Cerebellar nuclear complex (tissue), 1 donor: ENCODE results near the gene SLC26A1.

Experiments
- DNase-seq, 2 experiments: peaks; one replicate each; lab custom pipeline; 2025; lab: John Stamatoyannopoulos, UW

SLC26A1 gene

DNA sequence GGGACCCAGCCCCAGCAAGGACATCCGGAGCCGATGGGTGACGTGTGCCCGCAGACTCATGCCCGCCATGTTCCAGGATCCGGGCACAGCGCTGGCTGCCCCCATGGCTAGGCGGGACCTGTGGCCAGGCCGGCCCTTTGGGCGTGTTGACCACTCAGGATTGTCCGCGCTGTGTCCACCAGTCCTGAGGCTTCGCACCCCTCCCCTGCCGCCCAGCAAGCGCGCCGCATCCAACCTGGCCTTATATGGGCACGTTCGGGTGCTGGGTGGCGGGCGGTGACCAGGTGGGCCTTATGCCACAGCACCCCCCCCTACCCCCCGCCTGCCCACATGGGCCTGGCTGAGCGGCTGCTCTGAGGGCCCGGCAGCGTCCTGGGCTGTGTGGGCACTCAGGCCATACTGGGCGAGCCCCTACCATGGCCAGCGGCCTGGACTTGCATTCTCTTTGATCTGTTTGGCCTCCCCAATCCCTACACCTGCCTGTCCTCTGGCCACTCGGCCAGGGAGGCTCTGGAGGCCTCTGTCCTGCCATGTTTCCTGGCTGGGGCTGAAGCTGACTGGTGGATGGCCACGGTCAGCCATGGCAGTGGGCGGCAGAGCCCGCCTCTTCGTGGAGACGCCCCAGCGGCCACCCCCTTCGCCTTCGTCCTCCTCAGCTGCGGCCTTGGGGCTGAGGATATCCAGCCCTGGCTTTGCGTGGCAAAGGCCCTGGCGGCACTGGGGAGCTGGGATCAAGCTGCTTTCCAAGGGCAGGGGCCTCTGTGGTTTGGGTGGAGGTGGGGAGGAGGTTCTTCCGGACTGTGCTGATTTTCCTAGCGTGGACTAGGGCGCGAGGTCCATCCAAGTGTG is 20.2 kb upstream of the SLC26A1 start:
- DNase-seq: no peak

GRCh38 chr4:1012034-1012739 is 19.0 kb upstream of the SLC26A1 start:
- DNase-seq: no peak

GRCh38 chr4:1011666-1012033 is 18.4 kb upstream of the SLC26A1 start:
- DNase-seq: no peak

DNA sequence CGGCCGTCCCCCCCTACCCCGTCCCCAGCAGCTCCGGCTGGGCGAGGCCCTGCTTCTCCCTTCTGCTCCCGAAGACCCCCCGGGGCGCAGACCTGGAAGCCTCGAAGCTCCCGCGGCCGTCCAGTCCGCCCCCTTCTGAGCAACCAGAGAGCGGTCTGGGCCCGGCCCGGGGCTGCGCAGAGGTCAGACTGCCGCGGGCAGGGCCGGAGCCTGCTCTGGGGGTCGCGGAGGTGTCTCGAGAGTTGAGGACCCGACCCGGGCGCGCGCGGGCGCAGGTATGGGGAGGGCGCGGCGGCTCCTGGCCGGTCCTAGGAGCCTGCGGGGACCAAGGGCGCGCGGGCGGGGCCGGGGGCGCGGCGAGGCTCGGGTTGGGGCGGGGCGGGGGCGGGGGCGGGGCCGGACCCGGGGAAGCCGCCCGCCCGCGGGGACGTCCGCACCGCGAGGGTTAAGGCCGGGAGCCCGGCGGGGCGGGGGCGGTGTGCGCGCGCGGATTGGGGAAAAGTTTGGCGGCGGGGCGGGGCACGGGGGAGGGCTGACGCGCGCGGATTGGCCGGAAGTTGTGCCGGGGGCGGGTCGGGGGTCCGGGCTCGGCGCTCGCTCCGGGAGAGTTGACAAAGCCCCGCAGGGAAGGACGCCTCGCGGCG is 17.9 kb upstream of the SLC26A1 start, which contains the start of gene FGFRL1:
Gene FGFRL1, plus strand, starts transcription at position 605 of the 644 bp plus-strand sequence. CDS start 860 bp downstream, outside the sequence.
- DNase-seq: no peak

DNA sequence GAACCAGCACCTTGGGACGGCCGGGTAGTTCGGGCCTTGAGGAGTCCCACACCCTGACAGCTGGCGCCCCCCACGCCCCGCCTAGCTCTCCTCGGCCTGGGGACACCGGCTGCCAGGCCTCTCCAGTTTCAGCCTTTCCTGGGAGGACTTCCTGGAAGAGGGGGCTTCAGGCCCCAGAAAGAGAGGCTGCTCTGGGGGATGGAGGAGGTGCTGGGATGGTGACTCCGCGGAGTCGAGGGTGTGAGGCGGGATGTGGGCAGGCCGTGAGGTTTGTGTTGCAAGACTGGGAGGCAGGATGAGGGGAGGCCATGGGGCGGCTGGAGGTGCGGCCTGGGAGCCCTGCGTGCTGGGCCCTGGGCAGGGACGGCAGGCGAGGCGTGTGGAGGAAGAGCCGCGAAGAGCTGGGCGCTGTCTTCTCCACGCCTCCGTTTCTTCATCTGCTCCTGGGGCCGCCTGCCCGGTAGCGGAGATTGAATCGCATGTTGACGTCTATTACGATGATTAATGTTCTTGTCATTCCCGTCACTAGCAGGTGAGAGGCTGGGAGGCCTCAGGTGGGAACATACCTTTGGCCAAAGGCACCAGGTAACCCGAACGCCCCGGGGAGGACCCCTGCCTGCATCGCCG is 17.3 kb upstream of the SLC26A1 start:
- DNase-seq: no peak

- DNase-seq: no peak
These were observed 16.6 kb upstream of the SLC26A1 start for GRCh38 chr4:1009542-1010394.

GRCh38 chr4:1008840-1009541 is 15.8 kb upstream of the SLC26A1 start:
- no peak for DNase-seq

DNA sequence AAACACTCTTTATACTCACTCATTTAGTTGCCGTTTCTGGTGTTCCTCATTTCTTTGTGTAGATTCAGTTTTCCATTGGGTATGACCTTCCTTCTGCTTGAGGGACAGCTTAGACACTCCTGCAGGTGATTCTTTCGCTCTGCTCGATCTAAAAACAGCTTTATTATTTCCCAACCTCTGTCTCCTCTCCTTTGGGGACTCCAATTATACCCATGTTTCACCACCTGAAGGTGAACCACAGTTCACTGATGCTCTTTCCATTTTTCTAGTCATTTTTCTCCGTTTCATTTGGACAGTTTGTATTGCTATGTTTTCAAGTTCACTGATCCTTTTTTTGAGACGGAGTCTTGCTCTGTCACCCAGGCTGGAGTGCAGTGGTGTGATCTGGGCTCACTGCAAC is 13.7 kb upstream of the SLC26A1 start:
- DNase-seq: no peak

GRCh38 chr4:1004557-1005485 is 11.6 kb upstream of the SLC26A1 start:
- no peak for DNase-seq

DNA sequence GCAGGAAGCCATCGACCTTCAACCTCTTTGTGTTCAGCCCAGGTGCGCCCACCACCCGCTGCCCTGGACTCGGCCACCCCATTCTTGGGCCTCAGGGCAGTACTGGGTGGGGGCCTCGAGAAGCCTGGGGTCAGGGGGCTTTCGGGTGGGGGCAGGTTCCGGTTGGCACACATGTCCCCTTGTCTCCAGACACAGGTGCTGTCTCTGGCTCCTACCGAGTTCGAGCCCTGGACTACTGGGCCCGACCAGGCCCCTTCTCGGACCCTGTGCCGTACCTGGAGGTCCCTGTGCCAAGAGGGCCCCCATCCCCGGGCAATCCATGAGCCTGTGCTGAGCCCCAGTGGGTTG is 10.8 kb upstream of the SLC26A1 start:
- DNase-seq: no peak

GRCh38 chr4:1003271-1004070 is 10.3 kb upstream of the SLC26A1 start:
- no peak for DNase-seq

GRCh38 chr4:1002631-1003251 is 9.5 kb upstream of the SLC26A1 start:
- DNase-seq: no peak

GRCh38 chr4:1002131-1002630 is 9.0 kb upstream of the SLC26A1 start:
- no peak for DNase-seq

- DNase-seq: no peak
These were observed 8.4 kb upstream of the SLC26A1 start for GRCh38 chr4:1001561-1002130.

- no peak for DNase-seq
These were observed 7.6 kb upstream of the SLC26A1 start for GRCh38 chr4:1000686-1001260.

GRCh38 chr4:999882-1000425 is 6.8 kb upstream of the SLC26A1 start:
- no peak for DNase-seq

GRCh38 chr4:999240-999863 is 6.1 kb upstream of the SLC26A1 start:
- DNase-seq: peak in 1 of 2 experiments; percentile 19
